COLO829 (cell line): ENCODE measurements around the gene PTGDR2.
"Not testable (repeated sequence)": the region's sequence is repeated elsewhere in the genome, so short reads cannot be mapped to it uniquely, and the experiment has no call there.

Source experiments
- DNase-seq: peaks from one replicate; pipeline ENCODE4 v3.0.0; 2012; ENCODE audit warnings: low spot score

The PTGDR2 gene

DNA sequence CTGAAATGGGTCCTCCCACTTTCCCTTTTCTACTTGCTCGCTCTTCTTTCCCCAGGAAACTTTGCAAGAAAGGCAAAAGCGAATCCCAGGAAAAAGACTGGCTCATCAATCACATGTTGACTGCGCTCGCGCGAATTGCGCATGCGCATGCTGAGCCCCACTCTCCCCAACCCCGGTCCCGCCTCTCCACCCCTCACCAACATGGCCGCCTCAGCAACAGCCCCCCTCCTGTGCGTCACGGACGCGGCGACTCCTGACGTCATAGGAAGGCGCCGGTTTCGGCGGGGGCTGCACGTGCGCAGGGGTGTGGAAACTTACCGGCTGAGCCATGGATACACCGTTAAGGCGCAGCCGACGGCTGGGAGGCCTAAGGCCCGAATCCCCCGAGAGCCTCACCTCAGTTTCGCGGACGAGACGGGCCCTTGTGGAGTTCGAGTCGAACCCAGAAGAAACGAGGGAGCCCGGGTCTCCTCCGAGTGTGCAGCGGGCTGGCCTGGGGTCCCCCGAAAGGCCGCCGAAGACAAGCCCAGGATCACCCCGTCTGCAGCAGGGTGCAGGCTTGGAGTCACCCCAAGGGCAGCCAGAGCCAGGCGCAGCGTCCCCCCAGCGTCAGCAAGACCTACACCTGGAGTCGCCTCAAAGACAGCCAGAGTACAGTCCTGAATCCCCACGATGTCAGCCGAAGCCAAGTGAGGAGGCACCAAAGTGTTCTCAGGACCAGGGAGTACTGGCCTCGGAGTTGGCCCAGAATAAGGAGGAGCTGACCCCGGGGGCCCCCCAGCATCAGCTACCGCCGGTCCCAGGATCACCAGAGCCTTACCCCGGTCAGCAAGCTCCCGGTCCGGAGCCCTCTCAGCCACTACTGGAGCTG is 13.7 kb downstream of the PTGDR2 start, which contains the start of gene CCDC86:
Gene CCDC86 (plus strand): TSS at position 317 of the 871 bp plus-strand sequence. CDS start 12 bp downstream, at position 329.
- peak; percentile 100 for DNase-seq

DNA sequence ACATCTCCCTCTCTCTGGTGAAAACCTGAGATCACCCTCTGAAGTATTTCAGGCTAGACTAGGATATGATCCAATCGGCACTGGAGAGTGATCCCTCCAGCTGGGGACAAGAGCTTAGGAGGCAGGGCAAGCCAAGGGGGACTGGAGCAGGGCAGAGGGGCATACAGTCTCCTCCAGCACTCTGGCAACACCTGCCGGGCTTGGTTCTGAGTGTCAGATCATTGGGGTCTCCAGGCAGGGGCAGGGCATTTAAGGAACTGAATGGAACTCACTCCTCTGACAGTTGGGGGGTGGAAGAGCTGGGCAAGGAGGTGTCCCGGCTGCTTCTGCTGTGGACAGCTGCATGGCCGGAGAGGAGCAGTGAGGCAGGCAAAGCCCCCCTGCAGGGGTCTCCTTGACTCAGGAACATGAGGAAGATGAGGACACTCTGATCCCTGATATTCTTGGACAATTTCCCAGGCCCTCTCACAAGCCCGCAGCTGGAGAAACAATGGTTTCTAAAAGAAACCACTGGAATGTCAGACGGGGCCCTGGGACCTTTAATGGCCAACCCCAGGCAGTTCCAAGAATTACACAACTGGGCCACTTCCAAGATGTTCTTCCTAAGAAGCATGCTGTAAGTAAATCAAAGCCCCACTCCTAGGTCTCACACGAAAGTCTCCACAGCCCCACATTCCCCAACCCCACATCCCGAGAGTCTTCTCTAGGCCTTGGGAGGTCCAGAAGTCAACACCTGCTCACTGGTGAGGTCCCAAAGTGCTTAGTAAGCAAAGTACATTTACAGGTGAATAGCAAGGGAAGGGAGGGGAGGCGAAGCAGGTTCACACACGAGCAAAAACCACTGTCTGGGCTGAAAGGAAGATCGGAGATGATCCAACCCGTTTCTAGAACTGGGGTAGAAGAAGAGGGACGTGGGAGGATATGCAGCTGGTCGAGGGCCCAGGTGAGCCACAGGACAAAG is 15.0 kb downstream of the PTGDR2 start:
- no peak for DNase-seq

DNA sequence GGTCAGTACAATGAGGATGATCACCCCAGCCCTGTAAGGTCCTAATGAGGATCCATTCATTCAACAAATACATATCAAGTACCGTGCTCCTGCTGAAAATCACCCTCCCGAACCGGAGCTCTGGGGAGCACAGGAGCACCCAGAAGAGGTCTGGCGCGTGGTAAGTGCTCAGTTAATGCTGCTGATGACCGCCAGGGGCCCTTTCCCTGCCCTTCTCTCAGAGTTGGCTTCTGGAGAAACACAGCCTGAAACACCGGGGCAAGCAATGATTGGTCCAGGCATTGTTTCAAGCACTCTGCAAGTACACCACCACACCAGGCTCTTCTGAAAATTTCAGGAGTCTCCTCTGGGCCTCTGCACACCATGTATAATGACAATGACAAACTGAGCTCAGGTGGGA is 17.6 kb downstream of the PTGDR2 start:
- DNase-seq = no peak

DNA sequence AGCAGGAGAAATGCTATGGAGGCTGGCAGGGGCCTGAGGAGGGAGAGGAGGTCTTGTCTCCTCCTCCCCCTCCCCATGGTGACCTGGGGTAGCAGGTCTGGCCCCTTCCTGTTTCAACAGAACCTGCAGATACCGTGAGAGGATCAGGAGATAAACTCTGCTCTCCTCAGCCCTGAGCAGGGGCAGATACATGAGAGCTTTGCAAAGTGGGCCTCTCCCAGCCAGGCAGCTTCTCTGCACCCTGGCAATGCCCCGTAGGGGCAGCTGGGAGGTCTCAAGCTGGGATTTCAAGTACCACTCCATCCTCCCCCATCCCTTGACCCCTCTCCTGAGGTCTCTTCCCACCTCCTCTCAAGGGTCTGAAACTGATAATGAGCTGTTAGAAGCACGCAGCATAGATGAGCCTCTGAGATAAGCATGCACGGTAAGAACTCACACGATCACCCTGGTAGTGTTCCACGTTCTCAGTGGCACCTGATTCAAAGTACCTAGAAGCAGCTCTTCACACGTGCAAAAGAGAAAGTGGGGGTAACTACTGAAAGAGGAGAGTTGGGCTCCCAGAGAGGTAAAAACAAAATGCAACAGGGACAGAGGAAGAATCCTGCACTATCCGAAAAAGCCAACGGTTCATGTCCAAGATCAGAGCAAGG is 18.8 kb downstream of the PTGDR2 start:
- DNase-seq = no peak

DNA sequence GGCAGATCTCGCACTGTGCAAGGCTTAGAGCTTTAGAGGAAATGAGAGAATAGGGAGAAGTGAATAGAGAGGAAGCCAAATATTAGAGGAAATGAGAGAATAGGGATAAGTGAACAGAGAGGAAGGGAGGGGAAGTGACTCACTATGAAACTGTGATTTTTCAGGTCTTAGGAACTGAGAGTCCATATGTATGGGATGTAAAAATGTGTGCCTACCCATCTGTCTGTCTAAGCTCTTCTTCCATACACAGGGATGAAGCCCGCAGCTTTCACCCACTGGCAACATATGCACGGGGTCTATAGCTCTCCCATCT is 20.3 kb downstream of the PTGDR2 start:
- DNase-seq = no peak

DNA sequence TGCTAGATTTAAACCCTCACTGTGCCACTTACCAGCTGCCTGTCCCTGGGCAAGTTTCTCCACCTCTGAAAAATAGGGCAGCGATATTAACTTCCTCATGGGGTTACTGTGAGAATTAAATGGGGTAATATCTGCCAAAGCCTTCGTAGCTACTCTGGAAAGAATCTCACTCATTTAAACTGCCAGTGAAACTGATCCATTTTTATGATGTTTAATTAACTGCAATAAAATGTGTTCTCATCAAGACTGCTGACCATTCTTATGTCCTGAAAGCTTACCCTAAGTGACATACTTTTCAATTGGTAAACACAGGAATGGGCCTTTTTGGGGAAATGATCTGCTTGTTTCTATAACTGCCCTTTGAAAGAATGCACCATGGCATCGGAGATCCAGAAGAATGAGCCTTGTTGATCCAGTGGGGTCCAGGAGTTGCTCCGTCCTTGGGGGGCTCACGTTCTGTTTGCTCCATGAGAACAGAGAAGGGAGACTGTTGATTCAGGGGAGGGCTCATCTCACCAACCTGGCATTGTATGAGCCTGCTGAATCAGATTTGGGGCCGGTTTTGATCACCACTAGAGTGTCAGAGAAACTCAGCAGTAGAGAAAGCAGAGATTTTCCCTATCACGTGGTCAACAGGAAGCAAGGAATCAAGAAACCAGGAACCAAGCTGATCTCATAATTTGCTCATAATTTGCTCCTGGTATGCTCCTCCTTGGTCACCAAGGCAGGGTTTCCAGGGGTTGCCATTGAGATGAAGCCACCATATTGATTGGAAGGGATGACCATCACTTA is 20.8 kb downstream of the PTGDR2 start:
- DNase-seq = no peak

DNA sequence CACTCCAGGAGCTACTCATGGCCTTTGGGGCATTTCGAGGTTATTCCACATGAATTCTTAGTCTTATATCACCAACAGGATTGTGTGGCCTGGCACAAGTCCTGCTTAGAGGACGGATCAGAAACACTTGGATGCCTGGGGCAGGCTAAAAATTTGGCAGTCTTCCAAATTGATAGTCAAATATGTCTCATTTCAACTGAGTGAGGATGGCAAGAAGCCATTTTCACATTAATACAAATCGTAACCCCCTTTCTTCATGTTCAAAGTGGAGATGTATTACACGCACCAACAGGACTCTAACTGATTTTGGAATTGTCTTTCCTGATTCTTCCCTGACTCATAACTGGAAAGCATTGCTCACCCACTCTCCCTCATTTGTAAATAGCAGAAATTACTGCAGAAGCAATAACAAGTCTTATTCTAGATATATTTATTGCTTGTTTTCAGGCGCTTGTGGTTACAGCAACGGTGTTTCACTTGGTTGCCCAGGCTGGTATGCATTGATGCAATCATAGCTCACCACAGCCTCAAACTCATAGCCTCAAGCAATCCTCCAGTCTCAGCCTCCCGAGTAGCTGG is 24.2 kb downstream of the PTGDR2 start:
- DNase-seq = no peak

DNA sequence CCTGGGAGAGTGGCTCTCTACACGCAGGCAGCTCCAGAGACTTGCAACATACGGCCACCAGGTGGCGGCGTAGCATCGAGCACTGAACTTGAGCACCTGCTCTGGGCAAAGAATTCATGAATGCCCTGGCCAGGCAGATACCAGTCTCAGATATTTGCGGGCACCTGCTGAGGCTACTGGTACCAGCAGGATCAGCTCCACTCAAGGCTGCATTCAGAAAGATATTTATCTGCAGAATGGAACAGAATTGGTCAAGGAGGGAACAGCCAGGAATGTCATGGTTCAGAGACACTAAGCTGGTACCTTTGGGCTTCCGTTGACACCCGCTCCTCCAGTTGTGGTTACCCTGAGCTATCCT is 24.6 kb downstream of the PTGDR2 start:
- peak; percentile 73 for DNase-seq

DNA sequence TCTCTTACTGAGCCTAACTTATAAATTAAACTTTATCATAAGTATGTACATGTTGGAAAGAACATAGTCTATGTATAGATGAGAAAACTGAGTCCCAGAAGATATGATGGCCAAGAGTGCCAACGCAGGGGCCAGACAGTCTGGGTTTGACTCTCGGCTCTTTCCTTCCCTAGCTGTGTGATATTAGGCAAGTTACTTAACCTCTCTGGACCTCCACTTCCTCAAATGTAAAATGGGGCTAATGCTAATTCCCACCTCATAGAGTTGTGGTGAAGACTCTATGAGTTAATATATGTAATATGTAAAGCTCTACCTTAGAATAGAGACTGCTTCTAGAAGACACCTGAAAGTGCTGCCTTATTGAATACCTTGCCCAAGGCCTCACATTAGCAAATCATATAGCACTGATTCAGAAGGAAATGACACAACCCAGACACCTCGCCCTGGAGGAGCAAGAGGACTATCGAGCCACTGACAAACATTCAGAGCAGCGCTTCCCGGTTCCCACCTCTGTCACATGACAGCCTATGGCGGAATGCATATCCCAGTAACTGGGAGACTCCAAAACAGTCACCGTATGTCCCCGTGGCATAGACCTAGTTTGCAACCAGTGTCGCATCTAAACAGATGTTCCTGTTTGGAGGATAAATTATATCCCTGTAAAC is 25.1 kb downstream of the PTGDR2 start:
- DNase-seq = no peak

DNA sequence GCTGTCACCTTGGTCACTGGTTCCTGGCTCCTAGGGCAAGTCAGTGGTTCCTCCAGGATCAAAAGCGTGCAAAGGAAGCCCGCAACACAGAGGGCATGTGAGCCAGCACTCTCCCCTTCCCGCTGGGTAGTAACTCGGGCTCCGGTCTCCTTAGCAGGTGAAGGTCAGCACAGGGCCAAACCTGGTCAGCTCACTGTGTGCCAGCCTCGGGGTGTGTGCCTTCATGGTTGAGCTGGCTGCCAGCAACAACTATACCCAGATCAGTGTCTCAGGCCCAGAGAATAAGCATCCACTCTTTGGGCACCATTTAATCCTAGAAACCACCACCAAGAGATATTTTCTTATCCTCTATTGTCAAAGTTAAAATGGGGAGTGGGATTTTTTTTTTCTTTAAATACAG is 30.0 kb downstream of the PTGDR2 start:
- DNase-seq = no peak

DNA sequence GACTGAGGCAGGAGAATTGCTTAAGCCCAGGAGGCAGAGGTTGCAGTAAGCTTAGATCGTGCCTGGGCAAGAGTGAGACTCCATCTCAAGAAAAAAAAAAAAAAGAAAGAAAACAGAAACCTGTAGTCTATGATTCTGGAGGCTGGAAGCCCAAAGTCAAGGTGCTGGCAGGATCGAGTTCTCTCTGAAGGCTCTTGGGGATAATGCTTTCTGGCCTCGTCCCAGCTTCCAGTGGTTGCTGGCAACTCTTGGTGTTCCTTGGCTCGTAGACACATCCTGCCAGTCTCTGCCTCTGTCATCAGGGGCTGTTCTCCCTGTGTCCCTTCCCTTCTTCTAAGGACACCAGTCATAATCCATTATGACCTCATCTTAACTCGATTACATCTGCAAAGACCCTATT is 30.6 kb downstream of the PTGDR2 start:
- no peak for DNase-seq

DNA sequence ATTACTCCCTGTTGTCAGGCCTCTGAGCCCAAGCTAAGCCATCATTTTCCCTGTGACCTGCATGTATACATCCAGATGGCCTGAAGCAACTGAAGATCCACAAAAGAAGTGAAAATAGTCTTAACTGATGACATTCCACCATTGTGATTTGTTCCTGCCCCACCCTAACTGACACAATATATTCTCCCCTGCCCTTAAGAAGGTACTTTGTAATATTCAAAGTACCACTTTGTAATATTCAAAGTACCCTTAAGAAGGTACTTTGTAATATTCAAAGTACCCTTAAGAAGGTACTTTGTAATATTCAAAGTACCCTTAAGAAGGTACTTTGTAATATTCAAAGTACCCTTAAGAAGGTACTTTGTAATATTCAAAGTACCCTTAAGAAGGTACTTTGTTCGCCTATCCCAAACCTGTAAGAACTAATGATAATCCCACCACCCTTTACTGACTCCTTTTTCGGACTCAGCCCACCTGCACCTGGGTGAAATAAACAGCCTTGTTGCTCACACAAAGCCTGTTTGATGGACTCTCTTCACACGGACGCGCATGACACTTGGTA is 31.9 kb downstream of the PTGDR2 start:
- not testable (repeated sequence) for DNase-seq

DNA sequence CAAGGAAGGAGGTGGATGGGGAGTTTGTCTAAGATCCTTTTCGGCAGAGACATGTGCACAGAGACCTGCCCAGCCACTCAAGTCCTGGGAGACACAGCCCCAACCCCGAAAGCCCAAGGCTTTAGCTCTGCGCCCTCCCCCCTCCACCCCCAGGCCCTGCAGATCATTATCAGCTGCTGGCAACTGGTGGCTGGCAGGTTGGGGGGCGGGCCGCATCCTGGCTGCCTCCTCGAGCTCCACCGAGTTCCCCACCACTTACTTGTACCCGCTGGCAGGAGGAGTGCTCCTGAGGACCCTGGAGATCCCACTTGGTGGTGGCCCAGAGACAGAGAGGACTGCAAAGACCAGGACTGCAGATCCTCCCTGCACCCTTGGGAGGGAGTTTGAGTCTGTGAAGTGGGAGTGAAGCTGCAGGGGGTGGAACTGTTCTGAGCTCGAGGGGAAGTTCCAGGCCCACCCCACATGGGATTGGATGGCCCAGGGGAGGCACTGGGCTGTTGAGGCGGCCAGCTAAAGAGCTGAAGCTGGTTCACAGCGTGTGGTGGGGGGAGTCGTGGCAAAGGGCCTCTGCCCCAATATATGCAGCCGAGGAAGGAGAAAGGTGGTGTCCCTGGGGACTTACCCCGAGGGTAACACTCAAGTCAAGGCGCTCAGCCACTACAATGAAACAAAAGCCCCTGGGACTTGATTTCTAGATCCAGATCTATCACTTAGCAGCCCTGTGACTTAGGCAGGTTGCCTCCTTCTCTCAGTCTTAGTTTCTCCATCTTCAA is 33.7 kb downstream of the PTGDR2 start:
- DNase-seq = no peak

DNA sequence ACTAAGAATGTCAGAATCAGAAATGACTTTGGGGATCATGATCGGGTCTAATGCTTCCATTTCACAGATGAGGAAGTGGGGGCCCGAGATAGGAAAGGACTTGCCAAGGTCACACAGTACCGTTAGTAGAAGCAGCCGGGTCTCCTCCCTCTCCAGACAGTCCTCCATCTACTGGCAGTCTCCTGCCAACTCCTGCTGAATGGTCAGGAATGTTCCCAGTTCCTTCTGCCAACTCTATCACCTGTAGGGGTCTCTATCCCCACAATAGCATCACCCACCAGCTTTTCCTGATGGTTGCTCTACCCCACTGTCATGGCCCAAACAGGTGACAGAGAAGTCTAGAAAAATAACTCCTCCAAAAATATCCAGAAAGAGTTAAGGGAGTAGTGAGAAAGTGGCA is 37.7 kb downstream of the PTGDR2 start:
- DNase-seq = no peak

DNA sequence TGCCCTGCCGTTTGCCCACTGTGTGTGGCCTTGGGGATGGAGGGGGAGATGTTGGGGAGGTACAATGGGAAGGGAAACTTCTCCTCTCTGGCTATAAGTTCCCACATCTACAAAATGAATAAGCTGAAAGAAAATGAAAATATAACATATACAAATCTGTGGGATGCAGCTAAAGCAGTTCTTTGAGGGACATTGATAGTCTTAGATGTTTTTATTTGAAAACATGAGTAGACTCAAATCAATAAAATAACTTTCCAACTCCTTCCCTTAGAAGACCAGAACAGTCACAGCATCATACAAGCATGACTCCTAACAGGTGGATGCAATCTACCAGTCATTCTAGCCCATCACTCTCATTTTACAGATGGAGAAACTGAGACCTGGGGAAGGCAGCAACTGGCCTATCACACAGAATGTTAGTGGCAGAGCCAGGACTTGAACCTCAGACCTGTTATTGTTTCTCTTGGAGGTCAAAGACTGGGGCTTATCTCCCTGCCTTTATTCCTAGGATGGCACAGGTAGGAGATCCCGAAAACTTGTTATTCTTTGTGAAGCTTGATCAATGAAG is 39.1 kb downstream of the PTGDR2 start:
- no peak for DNase-seq

DNA sequence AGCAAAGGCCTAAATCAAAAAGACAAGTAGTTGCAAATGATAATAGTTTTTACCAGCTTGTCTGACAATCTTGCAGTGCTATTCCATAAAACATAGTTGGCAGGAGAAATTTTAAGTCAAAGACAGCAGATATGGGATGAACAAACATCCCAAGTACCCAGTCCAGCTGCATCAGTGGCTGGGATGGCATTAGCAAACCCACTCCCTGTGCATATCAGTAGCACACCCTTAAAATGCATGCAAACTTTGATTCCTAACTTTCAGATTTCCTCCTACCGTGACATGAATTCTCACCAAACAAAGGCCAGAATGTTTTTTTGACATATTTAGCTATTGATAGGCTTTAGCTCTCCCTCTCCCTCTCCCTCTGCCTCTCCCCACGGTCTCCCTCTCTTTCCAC is 41.6 kb downstream of the PTGDR2 start:
- no peak for DNase-seq

DNA sequence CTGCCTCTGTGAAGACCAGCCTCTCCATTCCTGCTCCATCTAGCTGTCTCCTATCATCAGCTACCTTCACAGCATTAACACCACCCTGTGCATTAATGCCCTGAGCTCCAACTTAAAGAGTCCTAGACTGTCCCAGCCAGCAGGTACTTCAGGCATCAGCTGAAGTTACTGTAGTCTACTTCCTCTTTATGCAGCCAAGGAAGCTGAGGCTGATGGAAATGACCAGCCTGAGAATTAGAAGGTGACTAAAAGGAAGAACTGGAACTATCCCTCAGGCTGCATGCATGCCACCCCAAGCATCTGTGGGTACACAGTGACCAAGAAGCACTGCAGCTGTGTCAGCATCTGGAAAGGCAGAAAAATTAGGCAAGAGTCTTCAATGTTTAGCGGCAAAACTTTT is 42.4 kb downstream of the PTGDR2 start:
- no peak for DNase-seq

DNA sequence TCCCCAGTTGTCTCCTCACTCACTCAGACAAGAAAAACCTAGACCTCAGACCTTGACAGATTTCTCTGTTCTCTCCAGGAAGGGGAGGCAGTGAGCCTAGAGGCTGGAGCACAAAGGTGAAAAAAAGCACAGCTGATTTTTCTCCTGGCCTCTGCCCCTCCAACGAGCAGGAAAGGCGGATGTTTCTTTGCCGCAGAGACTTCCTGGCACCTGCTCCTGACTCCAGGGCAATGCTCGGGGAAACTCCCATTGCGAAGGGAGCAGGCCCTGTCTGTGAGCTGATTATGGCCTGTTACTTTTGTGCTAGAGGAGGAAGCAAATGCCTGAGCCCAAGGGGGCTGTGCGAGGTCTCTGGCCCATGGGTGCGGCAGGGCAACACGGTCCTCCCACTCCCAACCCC is 45.2 kb downstream of the PTGDR2 start:
- no peak for DNase-seq

DNA sequence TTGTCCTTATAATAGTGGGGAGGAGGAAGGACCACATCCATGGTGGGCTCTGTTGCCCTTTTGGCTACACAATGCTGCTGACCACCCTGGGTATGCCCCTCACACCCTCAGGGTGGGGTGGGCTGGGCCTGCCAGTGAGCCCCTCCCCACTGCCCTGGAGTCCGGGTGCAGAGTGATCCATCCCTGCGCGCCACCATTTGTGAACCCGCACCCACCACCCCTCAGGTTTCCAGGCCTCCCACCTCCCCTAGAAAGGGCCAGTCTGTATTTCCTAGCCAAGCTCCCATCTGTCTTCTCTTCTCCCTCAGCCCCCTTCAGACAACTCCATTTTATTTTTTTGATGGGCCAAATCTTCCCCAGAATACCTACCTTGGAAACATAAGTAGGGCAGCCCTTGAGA is 45.6 kb downstream of the PTGDR2 start:
- no peak for DNase-seq
